DMS114 treated with DMSO at 0.1 percent for 48 hours (cell line): ENCODE measurements around the gene NFE2L1.

Experiments used
- DNase-seq: peaks from one replicate; lab custom pipeline; 2025; ENCODE audit not compliant: unreplicated experiment; lab: John Stamatoyannopoulos, UW

Gene NFE2L1

DNA sequence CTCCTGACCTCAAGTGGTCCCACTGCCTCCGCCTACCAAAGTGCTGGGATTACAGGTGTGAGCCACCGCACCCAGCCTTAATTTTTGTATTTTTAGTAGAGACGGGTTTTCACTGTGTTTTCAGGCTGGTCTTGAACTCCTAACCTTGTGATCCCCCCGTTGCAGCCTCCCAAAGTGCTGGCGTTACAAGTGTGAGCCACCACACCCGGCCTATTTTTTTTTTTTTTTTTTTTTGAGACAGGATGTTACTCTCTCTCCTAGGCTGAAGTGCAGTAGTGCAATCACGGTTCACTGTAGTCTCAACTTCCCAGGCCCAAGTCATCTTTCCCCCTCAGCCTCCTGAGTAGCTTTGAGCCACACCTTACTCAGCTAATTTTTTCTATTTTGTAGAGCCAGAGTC is 56.3 kb downstream of the NFE2L1 start:
- no peak for DNase-seq

DNA sequence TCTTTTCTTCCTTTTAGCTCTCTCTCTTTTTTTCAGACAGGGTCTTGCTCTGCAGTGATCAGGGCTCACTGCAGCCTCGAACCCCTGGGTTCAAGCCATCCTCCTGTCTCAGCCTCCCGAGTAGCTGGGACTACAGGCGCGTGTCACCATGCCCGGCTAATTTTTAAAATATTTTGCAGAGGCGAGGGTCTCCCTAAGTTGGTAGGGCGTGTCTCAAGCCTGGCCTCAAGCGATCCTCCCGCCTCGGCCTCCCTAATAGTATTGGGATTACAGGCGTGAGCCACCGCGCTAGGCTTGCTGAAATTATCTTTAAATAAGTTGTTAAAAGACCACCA is 58.6 kb downstream of the NFE2L1 start:
- DNase-seq, result no peak

DNA sequence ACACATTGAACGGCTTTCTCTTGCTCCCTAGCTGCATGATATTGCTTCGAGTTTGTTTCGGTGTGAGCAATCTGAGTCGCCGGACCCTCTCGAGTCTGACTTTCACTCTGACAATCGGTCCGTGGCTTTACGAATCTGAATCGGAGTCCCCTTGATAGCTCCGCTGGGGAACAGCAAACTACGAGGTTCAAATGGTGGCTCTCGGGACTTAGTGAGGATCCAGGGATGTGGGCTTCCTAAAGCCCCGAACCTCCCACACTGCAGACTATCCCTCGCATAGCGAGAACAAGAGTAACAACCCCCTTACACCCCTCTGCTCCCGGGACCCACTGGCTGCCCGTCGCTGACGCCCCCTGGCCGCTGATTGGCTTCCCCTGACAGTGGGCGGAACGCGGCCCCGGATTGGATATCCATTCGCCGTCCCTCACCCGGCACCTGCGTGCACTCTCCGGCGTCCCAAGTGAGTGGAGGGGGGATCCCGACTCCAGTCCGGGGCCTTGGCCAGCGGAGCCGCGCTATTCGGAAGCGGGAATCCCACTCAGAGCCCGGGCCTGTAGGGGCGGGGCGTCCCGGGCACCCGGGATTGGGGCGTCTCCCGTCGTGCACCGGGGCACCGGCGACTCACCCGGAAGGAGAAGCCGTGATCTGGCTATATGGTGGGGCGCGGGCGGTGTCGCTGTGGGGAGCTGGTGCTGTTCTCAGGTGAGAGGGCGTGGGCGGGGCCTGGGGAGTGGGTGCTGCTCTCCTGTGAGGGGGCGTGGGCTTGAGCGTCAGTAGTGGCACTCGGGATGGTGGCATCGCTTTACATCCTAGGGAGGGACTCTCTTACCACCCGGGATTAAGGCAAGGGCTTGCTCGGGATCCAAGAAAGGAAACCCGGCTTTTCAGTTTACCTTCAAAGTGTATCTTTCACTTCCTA is 59.2 kb downstream of the NFE2L1 start, which contains the start of gene SNX11:
TSS of gene SNX11 (plus strand) at position 630 of the 919 bp plus-strand sequence. CDS start 4,278 bp downstream, outside the sequence.
- DNase-seq, result peak; percentile 79

GRCh38 chr17:48110761-48111160 is 62.6 kb downstream of the NFE2L1 start:
- DNase-seq, result no peak
